Esophagus muscularis mucosa (tissue), 4 donors: ENCODE measurements around the gene TGIF2. TPM values are rescaled to one million over a fixed set of nuclear protein-coding genes. Genes with fewer than 3 reads are reported as not detected.
"Not testable (repeated sequence)": the region's sequence is repeated elsewhere in the genome, so short reads cannot be mapped to it uniquely, and the experiment has no call there.

ENCODE experiments used
- DNase-seq: peaks from one replicate; pipeline ENCODE4 v3.0.0-alpha.2; 2017; ENCODE audit errors: extremely low spot score
- H3K27ac ChIP-seq, 4 donors: fragments of 200-600 bp; sonication (generic); replicated peaks in 1 of 4; 1 replicate in 3 of 4; 2 replicates in 1 of 4; pipeline ENCODE4 v1.5.1; 2016 to 2019; ENCODE audit warnings: mild to moderate bottlenecking in 1 of 4
- H3K27me3 ChIP-seq, 4 donors: fragments of 200-600 bp; sonication (generic); one replicate each; pipeline versions ENCODE4 v1.5.1 to v1.6.0; 2016 to 2019
- H3K36me3 ChIP-seq, 4 donors: fragments of 200-600 bp; sonication (generic); one replicate each; pipeline ENCODE4 v1.5.1; 2016 to 2019
- H3K4me1 ChIP-seq, 4 donors: fragments of 200-600 bp; sonication (generic); one replicate each; pipeline ENCODE4 v1.5.1; 2016 to 2019
- H3K4me3 ChIP-seq, 4 donors: fragments of 200-600 bp; sonication (generic); 1 replicate in 2 of 4; 2 replicates in 2 of 4; pipeline ENCODE4 v1.5.1; 2016 to 2019; ENCODE audit warnings: mild to moderate bottlenecking in 4 of 4, moderate library complexity in 1 of 4
- H3K9me3 ChIP-seq, 4 donors: fragments of 200-600 bp; sonication (generic); 1 replicate in 3 of 4; 2 replicates in 1 of 4; pipeline ENCODE4 v1.5.1; 2016 to 2019
- EP300 ChIP-seq: sonication (generic); formaldehyde crosslinking; IDR thresholded peaks from one replicate; pipeline ENCODE4 v1.6.1; 2017; ENCODE audit warnings: antibody characterized with exemption
- POLR2A ChIP-seq: fragments of 450-650 bp; IDR thresholded peaks from one replicate; pipeline ENCODE4 v1.6.1; 2017; ENCODE audit warnings: antibody characterized with exemption, moderate library complexity, mild to moderate bottlenecking, low read depth
- POLR2AphosphoS5 ChIP-seq, 2 donors: sonication (generic); formaldehyde crosslinking; IDR thresholded peaks; one replicate each; pipeline ENCODE4 v1.6.1; 2017; ENCODE audit warnings: antibody characterized with exemption in 2 of 2
- WGBS: methylation state at CpG from one replicate; pipeline ENCODE4 v1.1.5; 2018; 5-methylcytosine and 5-hydroxymethylcytosine counted together
- intact Hi-C: fragments of 100-400 bp; cut with DNase I; formaldehyde crosslinking; loops from one replicate; pipeline ENCODE4 v1.15.1; 2023
- total RNA-seq, 4 donors: library from RNA; depleted of rRNA; stranded (reverse); fragments of >200 nt; gene quantifications; one replicate each; pipeline versions ENCODE4 v1.1.0 to v1.2.1, GENCODE V29; 2016
- TF ChIP-seq, protein P1 (sequence below), 3 experiments: fragments of 200-600 bp in 2 of 3; fragments of 450-650 bp in 1 of 3; sonication (generic) in 2 of 3; IDR thresholded peaks; one replicate each; pipeline ENCODE4 v1.5.1; 2017 to 2019; ENCODE audit warnings: antibody characterized with exemption in 3 of 3, mild to moderate bottlenecking in 2 of 3, moderate library complexity in 1 of 3

TGIF2 gene
- total RNA-seq, 4 donors from 2014 or later, result 5.8 to 18.5 (median 10.6) TPM

DNA sequence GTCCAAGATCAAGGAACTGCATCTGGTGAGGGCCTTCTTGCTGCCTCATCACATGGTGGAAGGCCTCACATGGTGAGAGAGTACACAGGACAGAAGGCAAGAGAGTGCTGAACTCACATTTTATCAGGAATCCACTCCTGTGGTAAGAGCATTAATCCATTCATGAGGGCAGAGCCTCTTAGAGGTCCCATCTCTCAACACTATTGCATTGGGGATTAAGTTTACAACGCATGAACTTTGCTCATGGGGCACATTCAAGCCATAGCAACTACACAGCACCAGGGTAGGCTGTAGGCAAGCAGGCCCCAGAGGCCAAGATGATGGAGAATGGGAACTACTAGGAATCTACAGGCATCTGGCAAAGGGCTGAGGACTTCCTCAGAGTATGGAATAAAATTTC, 10.0 kb upstream of the TGIF2 start:
- no peak overlapping the region for H3K27ac ChIP-seq
- intact Hi-C loops, result no loop called here
- no peak for DNase-seq
- H3K9me3 ChIP-seq, result peaks cover 0 to 11% (median 3%) of the 10 kb centered on the region in 4 donors
- TF ChIP-seq EP300, result no peak
- TF ChIP-seq POLR2AphosphoS5 (IDR thresholded peaks at IDR 0.05), result no peak
- TF ChIP-seq POLR2A, result no peak
- TF ChIP-seq, protein P1, sequence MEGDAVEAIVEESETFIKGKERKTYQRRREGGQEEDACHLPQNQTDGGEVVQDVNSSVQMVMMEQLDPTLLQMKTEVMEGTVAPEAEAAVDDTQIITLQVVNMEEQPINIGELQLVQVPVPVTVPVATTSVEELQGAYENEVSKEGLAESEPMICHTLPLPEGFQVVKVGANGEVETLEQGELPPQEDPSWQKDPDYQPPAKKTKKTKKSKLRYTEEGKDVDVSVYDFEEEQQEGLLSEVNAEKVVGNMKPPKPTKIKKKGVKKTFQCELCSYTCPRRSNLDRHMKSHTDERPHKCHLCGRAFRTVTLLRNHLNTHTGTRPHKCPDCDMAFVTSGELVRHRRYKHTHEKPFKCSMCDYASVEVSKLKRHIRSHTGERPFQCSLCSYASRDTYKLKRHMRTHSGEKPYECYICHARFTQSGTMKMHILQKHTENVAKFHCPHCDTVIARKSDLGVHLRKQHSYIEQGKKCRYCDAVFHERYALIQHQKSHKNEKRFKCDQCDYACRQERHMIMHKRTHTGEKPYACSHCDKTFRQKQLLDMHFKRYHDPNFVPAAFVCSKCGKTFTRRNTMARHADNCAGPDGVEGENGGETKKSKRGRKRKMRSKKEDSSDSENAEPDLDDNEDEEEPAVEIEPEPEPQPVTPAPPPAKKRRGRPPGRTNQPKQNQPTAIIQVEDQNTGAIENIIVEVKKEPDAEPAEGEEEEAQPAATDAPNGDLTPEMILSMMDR (IDR thresholded peaks at IDR 0.05), result no peak
- H3K4me3 ChIP-seq, result no peak overlapping the region
- no peaks in the 10 kb centered on the region for H3K4me1 ChIP-seq
- H3K36me3 ChIP-seq, result no peaks in the 10 kb centered on the region
- no peaks in the 10 kb centered on the region for H3K27me3 ChIP-seq
- no CpG with 5 or more reads among the region's 1 CpG for WGBS

DNA sequence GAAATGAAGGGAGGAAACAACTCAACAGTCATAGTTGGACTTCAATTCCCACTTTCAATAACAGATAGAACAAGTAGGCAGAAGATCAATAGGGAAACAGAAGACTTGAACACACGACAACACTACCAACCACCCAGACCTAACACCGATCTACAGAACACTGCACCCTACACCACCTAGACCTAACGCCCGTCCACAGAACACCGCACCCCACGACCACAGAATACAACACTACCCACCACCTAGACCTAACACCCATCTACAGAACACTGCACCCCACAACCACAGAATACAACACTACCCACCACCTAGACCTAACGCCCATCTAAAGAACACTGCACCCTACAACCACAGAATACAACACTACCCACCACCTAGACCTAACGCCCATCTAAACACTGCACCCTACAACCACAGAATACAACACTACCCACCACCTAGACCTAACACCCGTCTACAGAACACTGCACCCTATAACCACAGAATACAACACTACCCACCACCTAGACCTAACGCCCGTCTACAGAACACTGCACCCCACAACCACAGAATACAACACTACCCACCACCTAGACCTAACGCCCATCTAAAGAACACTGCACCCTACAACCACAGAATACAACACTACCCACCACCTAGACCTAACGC, 9.2 kb upstream of the TGIF2 start:
- intact Hi-C loops, result not testable (repeated sequence)

DNA sequence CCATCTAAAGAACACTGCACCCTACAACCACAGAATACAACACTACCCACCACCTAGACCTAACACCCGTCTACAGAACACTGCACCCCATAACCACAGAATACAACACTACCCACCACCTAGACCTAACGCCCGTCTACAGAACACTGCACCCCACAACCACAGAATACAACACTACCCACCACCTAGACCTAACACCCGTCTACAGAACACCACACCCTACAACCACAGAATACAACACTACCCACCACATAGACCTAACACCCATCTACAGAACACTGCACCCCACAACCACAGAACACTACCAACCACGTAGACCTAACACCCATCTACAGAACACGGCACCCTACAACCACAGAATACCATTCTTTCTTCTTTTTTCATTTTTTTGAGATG, 8.7 kb upstream of the TGIF2 start:
- H3K4me1 ChIP-seq, H3K27me3 ChIP-seq, H3K27ac ChIP-seq, H3K36me3 ChIP-seq, intact Hi-C loops, DNase-seq, H3K4me3 ChIP-seq: not testable (repeated sequence)
- 96% methylated on average over 6 of the region's 6 CpGs for WGBS
- peaks cover 0 to 11% (median 3%) of the 10 kb centered on the region in 4 donors for H3K9me3 ChIP-seq

More for the DNA sequence above, 9.2 kb upstream of the TGIF2 start:
- DNase-seq, H3K4me3 ChIP-seq, H3K36me3 ChIP-seq, H3K27me3 ChIP-seq, H3K27ac ChIP-seq, H3K4me1 ChIP-seq: not testable (repeated sequence)
- WGBS, result 94% methylated on average over 13 of the region's 13 CpGs
- H3K9me3 ChIP-seq, result peaks cover 0 to 11% (median 3%) of the 10 kb centered on the region in 4 donors

DNA sequence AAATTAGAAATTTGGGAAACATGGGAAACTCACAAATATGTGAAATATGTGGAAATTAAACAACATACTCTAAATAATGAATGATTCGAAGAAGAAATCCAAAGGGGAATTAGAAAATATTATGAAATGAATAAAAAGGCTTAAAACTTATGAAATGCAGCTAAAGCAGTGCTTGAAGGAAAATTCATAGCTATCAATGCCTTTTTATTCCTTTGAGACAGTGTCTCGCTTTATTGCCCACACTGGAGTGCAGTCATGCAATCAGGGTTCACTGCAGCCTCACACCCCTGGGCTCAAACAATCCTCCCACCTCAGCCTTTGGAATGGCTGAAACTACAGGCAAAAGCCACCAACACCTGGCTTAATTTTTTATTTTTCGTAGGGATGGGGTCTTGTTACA, 7.9 kb upstream of the TGIF2 start:
- 92% methylated on average over 3 of the region's 3 CpGs for WGBS
- Histone ChIP-seq H3K9me3 (peaks cover 0 to 11% (median 3%) of the 10 kb centered on the region in 4 donors), H3K27me3 (no peaks in the 10 kb centered on the region), H3K4me1 (no peaks in the 10 kb centered on the region), H3K27ac (no peak overlapping the region), H3K36me3 (no peaks in the 10 kb centered on the region), H3K4me3 (no peak overlapping the region)
- DNase-seq, result no peak
- TF ChIP-seq, protein P1 (IDR thresholded peaks at IDR 0.05), result no peak
- TF ChIP-seq POLR2A (no peak), POLR2AphosphoS5 (IDR thresholded peaks at IDR 0.05) (no peak), EP300 (no peak)
- intact Hi-C loops, result no loop called here

- no peak for DNase-seq
- Histone ChIP-seq H3K9me3 (peaks cover 0 to 9% (median 3%) of the 10 kb centered on the region in 4 donors), H3K27me3 (no peaks in the 10 kb centered on the region), H3K4me1 (peaks cover 1 to 31% (median 26%) of the 10 kb centered on the region in 4 donors), H3K27ac (no peak overlapping the region), H3K4me3 (no peak overlapping the region), H3K36me3 (no peaks in the 10 kb centered on the region)
- no peak for TF ChIP-seq POLR2A
- TF ChIP-seq, protein P1 (IDR thresholded peaks at IDR 0.05), result no peak
- no peak for TF ChIP-seq EP300
- no peak for TF ChIP-seq POLR2AphosphoS5 (IDR thresholded peaks at IDR 0.05)
- intact Hi-C loops, result no loop called here
- WGBS, result 79% methylated on average over 7 of the region's 7 CpGs
Measured at GRCh38 chr20:36569847-36570429, 3.5 kb upstream of the TGIF2 start.
